ENCODE results near the gene BARD1. TPM values are rescaled to one million over a fixed set of nuclear protein-coding genes. Genes with fewer than 3 reads are reported as not detected.

The BARD1 gene
- total and polyA plus RNA-seq, 2 donors (not counting 1 experiment from before 2014, with no cell fraction given), result 4.3 to 20.7 TPM

DNA sequence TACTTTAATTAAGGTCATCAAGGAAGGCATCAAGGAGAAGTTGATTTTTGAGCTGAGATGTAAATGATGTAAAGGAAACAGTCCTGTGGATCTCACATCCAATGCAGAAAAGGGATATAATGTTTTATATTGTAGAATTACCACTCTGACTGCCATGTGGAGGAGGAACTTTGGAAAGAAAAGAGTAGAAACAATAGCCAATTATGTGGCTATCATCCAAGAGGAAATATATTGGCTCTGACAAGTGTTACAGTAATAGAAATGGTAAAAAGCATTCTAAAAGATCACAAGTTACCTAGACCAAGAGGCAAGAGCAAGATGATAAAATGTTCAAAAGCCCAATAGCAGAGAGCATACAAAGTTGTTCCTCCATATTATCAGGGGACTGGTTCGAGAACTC lies 26.8 kb downstream of the BARD1 start:
- H3K27ac ChIP-seq (ENCODE audit: low read length in 2 of 2), result no peak overlapping the region
- peaks cover 8% of the 10 kb centered on the region for H3K79me2 ChIP-seq (ENCODE audit: control insufficient read depth, insufficient read depth, low read length)
- Mint-ChIP-seq H3K27ac (no peak overlapping the region), H3K4me1 (no peaks in the 10 kb centered on the region), H3K27me3 (no peaks in the 10 kb centered on the region), H3K9me3 (ENCODE audit: insufficient read depth) (peaks cover 5% of the 10 kb centered on the region), H3K4me3 (no peak overlapping the region)
- CTCF ChIA-PET, result no interaction called here
- H3K9me3 ChIP-seq (ENCODE audit: control extremely low read depth in 1 of 3, control insufficient read depth in 2 of 3, insufficient read depth in 1 of 3, low read length in 2 of 3), result peaks cover 0 to 3% (median 0%) of the 10 kb centered on the region in 3 donors
- no peaks in the 10 kb centered on the region for H4K20me1 ChIP-seq (ENCODE audit: control insufficient read depth, insufficient read depth, low read length, poor library complexity, severe bottlenecking)
- no peak overlapping the region for H3K4me3 ChIP-seq (ENCODE audit: control extremely low read depth in 1 of 5, extremely low read depth in 1 of 5, insufficient read depth in 1 of 5, low read depth in 2 of 5, low read length in 4 of 5)
- H2AFZ ChIP-seq (ENCODE audit: insufficient read depth, low read depth, low read length, poor library complexity, severe bottlenecking), result no peak overlapping the region
- no peaks in the 10 kb centered on the region for H3K4me1 ChIP-seq (ENCODE audit: control insufficient read depth in 2 of 2, insufficient read depth in 2 of 2, low read length in 2 of 2)
- peaks cover 4 to 18% of the 10 kb centered on the region in 2 experiments for H3K36me3 ChIP-seq (replicated peaks in 1 of 2; ENCODE audit: control extremely low read depth in 1 of 2, control insufficient read depth in 1 of 2, extremely low read depth in 1 of 2, insufficient read depth in 2 of 2, low read length in 1 of 2)
- intact Hi-C loops (cut with micrococcal nuclease), result no loop called here
- ATAC-seq (ENCODE audit: low read depth), result no peak
- POLR2A ChIA-PET, result no interaction called here
- no CpG with 5 or more reads among the region's 1 CpG for WGBS (ENCODE audit: insufficient coverage)
- no peak overlapping the region for H3K4me2 ChIP-seq (replicated peaks; ENCODE audit: low read depth, low read length, poor library complexity, severe bottlenecking)
- no peaks in the 10 kb centered on the region for H3K27me3 ChIP-seq (replicated peaks in 1 of 4; ENCODE audit: control extremely low read depth in 1 of 4, control insufficient read depth in 3 of 4, insufficient read depth in 4 of 4, low read length in 3 of 4)
- no peak overlapping the region for H3K9ac ChIP-seq (ENCODE audit: low read length)
- TF ChIP-seq, protein P1, sequence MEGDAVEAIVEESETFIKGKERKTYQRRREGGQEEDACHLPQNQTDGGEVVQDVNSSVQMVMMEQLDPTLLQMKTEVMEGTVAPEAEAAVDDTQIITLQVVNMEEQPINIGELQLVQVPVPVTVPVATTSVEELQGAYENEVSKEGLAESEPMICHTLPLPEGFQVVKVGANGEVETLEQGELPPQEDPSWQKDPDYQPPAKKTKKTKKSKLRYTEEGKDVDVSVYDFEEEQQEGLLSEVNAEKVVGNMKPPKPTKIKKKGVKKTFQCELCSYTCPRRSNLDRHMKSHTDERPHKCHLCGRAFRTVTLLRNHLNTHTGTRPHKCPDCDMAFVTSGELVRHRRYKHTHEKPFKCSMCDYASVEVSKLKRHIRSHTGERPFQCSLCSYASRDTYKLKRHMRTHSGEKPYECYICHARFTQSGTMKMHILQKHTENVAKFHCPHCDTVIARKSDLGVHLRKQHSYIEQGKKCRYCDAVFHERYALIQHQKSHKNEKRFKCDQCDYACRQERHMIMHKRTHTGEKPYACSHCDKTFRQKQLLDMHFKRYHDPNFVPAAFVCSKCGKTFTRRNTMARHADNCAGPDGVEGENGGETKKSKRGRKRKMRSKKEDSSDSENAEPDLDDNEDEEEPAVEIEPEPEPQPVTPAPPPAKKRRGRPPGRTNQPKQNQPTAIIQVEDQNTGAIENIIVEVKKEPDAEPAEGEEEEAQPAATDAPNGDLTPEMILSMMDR (IDR thresholded peaks at IDR 0.05), result no peak
- TF ChIP-seq EZH2 (IDR thresholded peaks at IDR 0.05; ENCODE audit: borderline replicate concordance, insufficient read depth, low read depth, low read length, poor library complexity, severe bottlenecking), result no peak
- DNase-seq, result no peak

DNA sequence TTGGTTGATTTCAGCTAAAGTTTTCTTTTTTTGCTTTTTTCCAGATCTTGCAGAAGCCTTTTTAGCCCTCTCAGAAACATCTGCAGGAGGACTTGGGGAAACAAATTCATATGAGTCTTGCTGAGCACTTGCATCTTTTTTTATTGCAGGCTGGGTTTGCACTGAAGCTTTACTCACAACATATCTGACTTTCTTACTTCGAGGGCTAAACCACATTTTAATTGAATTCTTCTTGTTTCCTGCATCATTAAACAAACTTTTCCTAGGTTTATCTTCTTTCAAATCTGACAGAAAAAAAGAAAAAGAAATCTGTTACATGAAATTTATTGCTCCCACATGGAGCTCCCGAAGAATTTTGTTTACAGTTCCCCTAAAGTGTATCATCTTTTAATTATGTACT lies 28.3 kb downstream of the BARD1 start:
- Histone ChIP-seq H3K27me3 (replicated peaks in 1 of 4; ENCODE audit: control extremely low read depth in 1 of 4, control insufficient read depth in 3 of 4, insufficient read depth in 4 of 4, low read length in 3 of 4) (no peaks in the 10 kb centered on the region), H2AFZ (ENCODE audit: insufficient read depth, low read depth, low read length, poor library complexity, severe bottlenecking) (no peak overlapping the region), H4K20me1 (ENCODE audit: control insufficient read depth, insufficient read depth, low read length, poor library complexity, severe bottlenecking) (no peaks in the 10 kb centered on the region), H3K36me3 (replicated peaks in 1 of 2; ENCODE audit: control extremely low read depth in 1 of 2, control insufficient read depth in 1 of 2, extremely low read depth in 1 of 2, insufficient read depth in 2 of 2, low read length in 1 of 2) (peaks cover 4 to 18% of the 10 kb centered on the region in 2 experiments), H3K4me3 (ENCODE audit: control extremely low read depth in 1 of 5, extremely low read depth in 1 of 5, insufficient read depth in 1 of 5, low read depth in 2 of 5, low read length in 4 of 5) (no peak overlapping the region), H3K27ac (ENCODE audit: low read length in 2 of 2) (no peak overlapping the region), H3K9ac (ENCODE audit: low read length) (no peak overlapping the region), H3K4me1 (ENCODE audit: control insufficient read depth in 2 of 2, insufficient read depth in 2 of 2, low read length in 2 of 2) (no peaks in the 10 kb centered on the region), H3K9me3 (ENCODE audit: control extremely low read depth in 1 of 3, control insufficient read depth in 2 of 3, insufficient read depth in 1 of 3, low read length in 2 of 3) (peaks cover 0 to 3% (median 0%) of the 10 kb centered on the region in 3 donors), H3K79me2 (ENCODE audit: control insufficient read depth, insufficient read depth, low read length) (peaks cover 8% of the 10 kb centered on the region), H3K4me2 (replicated peaks; ENCODE audit: low read depth, low read length, poor library complexity, severe bottlenecking) (no peak overlapping the region)
- CTCF ChIA-PET, result no interaction called here
- DNase-seq (no peak), ATAC-seq (ENCODE audit: low read depth) (no peak)
- Mint-ChIP-seq H3K4me3 (no peak overlapping the region), H3K9me3 (ENCODE audit: insufficient read depth) (peaks cover 5% of the 10 kb centered on the region), H3K27me3 (no peaks in the 10 kb centered on the region), H3K27ac (no peak overlapping the region), H3K4me1 (no peaks in the 10 kb centered on the region)
- intact Hi-C loops (cut with micrococcal nuclease), result no loop called here
- 100% methylated on average over 1 of the region's 2 CpGs for WGBS (ENCODE audit: insufficient coverage)
- TF ChIP-seq, protein P1 (IDR thresholded peaks at IDR 0.05), result no peak
- TF ChIP-seq EZH2 (IDR thresholded peaks at IDR 0.05; ENCODE audit: borderline replicate concordance, insufficient read depth, low read depth, low read length, poor library complexity, severe bottlenecking), result no peak
- POLR2A ChIA-PET, result no interaction called here
